Adipose tissue (tissue), 3 donors: ENCODE results near the gene LPCAT1. TPM values are rescaled to one million over a fixed set of nuclear protein-coding genes. Genes with fewer than 3 reads are reported as not detected.

Experiments
- H3K27ac ChIP-seq: one replicate; pipeline ENCODE4 v1.5.1; 2013; ENCODE audit warnings: low read depth, low read length
- whole genome bisulfite sequencing, 3 donors: extraction: QIAGEN DNeasy Blood & Tissue Kit; methylation state at CpG; one replicate each; pipeline ENCODE4 v1.1.7; 2013; 5-methylcytosine and 5-hydroxymethylcytosine counted together
- polyA plus RNA-seq, 3 donors: library from polyadenylated mRNA; stranded (reverse); fragments of 200-250 nt; gene quantifications; one replicate each; pipeline ENCODE4 v1.2.3, GENCODE V29; 2013
- donor health status: healthy with polysubstance abuse.
- donor health status: Bipolar disorder and iron deficiency.
- donor health status: healthy.

The LPCAT1 gene
- polyA plus RNA-seq, 3 donors: 7.5 to 21.7 (median 21.0) TPM

DNA sequence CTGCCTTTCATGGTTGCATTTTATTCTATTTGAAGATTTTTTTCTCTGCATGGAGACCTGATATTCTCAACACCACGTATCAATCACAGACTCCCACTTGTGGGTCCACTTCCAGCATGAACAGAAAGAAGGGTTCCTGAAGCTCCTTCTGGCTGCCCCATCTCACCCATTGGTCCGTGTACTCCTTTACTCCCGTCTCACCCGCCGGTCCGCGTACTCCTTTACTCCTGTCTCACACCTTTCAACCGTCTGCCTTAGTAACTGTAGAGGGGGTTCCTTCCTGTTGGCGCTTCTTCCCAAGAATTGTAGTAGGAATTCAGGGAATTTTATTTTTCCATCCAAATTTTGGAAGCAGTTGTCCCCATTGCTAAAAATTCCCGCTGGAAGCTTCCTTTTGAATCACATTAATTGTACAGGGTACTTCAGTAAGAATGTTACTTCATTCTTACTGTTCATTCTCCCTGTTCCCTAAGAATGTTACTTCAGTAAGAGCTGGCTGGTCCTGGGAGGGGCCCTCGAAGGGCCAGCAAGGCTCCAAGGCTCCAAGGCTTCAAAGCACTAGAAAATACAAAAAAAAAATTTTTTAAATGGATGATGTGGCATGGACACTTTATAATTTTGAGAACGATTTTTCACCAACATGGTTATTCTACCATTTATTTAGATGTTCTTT, 3.9 kb upstream of the LPCAT1 start:
- 79 to 84% (median 83%) methylated on average over 12 of the region's 12 CpGs for WGBS, 3 donors

DNA sequence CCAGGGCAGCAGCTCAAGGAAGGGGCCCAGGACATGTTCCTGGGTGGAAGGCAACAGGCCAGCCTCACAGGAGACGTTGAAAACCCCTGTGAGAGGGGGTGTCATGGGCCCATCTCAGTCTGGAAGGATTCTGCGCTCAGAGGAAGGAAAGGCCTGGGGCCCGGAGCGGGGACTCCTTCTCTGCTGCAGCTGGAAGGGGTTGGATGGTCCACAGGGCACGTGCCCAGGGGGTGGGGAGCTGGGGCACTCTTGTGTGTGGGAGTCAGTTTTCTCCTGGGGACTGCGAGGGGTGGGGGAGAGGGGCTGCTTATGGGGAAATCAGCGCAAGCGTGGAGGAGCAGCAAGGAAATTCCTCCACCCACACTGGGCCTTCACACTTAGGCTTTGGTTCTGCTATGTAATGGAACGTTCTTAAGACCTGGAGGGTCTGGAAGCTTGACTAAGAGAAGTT, 2.9 kb upstream of the LPCAT1 start:
- 78 to 83% (median 78%) methylated on average over 9 of the region's 9 CpGs for WGBS, 3 donors
- no peak overlapping the region for H3K27ac ChIP-seq

More for the DNA sequence above, 3.9 kb upstream of the LPCAT1 start:
- no peak overlapping the region for H3K27ac ChIP-seq

DNA sequence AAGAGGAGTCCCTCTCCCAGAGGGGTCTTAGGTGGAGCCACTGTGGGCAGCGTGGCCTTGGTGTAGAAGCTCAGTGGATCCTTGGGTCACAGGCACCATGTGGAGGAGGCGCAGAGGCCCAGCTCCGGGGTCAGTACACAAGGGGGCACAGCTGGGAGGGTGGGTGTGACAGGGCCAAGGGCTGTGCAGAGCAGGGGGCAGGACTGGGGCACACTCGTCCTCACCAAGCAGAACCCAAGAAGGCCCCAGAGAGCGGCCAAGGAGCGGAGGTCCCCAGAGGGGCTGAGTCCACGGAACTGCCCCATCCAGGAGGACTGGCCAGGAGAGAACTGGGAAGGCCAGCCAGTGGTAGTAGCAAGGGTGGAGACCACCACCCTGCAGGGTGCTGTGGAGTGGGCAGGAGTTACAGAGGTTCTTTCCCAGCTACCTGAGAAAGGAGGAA, 2.5 kb upstream of the LPCAT1 start:
- 81 to 100% (median 96%) methylated on average over 7 of the region's 7 CpGs for WGBS, 3 donors
- H3K27ac ChIP-seq: no peak overlapping the region

DNA sequence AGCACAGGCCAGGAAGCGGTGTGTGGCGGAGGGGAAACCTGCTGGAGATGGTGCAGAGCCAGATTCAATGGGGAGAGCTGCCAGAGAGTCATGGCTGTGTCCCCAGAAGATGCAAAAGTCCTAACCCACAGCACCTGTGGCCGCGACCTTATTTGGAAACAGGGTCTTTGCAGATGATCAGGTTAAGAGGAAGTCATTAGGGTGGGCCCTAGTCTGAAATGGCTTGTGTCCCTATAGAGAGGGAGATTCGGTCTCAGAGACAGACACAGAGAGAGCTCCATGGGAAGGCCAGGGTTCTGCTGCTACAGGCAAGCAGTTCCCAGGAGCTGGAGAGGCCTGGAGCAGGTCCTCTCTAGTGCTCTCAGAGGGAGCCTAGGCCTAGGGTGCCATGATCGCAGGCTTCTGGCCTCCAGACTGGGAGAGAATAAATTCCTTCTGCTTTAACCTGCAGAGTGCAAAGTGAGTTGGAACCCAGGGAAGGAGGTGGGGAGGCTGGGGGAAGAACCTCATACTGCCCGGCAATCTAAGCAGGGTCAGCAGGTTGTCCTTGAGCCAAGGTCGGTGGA, 1.9 kb upstream of the LPCAT1 start:
- no peak overlapping the region for H3K27ac ChIP-seq
- WGBS, 3 donors: 86 to 94% (median 91%) methylated on average over 8 of the region's 8 CpGs

DNA sequence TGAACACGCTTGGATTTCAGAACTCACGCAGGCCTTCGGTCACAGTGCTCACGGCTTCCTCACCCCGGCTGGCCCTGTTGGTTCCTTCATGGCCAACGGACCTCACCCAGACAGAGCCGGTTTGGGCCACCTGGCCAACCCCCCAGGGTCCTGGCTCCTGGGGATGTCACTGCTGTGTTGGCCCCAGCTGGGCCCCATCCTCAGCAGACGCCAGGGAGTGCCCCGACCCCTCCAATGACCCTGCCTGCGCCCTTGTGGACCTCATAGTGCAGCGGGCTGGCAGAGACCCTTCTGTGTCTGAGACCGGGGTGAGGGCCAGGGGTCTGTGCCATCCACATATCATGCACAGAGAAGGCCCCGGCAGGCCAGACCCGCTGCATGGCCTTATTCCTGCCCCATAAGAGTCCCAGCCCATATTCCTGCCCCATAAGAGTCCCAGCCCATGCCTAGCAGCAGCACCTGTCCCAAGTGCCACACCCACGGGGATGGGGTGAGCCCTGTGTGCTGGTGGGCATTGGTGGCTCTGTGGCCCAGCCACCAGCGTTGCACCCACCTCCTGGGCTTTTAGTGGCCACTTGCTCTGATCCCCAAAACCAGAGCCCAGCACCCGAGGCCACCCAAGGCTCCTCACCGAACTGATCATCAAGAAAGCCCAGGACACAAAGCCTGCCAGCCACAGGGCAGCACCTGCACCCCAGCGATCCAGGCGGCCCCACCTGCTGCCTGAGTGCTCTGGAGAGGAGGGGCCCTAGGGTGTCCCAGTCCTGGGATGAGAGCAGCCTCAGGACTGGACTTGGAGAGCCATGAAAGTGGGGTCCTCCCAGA, 1.3 kb upstream of the LPCAT1 start:
- H3K27ac ChIP-seq: no peak overlapping the region

DNA sequence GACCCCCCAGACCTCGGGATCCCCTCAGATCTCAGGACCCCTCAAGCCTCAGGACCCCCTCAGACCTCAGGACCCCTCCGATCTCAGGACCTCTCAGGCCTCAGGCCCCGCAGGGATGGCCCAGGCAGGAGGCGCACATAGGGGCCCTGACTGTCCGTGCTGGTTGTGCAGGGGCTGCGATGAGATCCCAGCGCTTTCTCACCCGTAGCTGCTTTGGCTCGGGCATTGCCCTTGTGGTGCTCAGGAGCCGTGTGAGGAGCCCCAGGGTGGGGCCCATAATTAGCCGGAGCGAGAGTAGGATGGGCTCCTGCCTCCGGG, 680 bp upstream of the LPCAT1 start:
- H3K27ac ChIP-seq: no peak overlapping the region
- WGBS, 3 donors: 64 to 79% (median 75%) methylated on average over 13 of the region's 13 CpGs

More for the DNA sequence above, 1.3 kb upstream of the LPCAT1 start:
- 91 to 96% (median 96%) methylated on average over 18 to 20 of the region's 20 CpGs for WGBS, 3 donors

DNA sequence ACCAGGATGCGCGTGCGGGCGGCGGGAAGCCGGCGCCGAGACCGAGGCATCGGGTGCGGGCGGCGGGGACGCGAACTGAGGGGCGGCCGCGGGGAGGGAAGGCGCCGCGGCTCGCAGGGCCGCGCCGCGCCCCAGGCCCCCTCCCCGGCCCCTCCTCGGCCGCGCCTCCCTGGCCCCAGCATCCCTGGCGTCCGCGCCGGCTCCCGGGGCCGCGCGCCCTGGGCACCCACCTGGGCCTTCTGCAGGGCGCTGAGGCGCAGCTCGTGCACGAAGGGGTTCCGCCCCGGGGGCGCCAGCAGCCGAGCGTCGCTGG, 324 bp downstream of the LPCAT1 start:
- WGBS, 3 donors: 0% methylated on average over 15 to 48 of the region's 48 CpGs
- H3K27ac ChIP-seq: no peak overlapping the region

DNA sequence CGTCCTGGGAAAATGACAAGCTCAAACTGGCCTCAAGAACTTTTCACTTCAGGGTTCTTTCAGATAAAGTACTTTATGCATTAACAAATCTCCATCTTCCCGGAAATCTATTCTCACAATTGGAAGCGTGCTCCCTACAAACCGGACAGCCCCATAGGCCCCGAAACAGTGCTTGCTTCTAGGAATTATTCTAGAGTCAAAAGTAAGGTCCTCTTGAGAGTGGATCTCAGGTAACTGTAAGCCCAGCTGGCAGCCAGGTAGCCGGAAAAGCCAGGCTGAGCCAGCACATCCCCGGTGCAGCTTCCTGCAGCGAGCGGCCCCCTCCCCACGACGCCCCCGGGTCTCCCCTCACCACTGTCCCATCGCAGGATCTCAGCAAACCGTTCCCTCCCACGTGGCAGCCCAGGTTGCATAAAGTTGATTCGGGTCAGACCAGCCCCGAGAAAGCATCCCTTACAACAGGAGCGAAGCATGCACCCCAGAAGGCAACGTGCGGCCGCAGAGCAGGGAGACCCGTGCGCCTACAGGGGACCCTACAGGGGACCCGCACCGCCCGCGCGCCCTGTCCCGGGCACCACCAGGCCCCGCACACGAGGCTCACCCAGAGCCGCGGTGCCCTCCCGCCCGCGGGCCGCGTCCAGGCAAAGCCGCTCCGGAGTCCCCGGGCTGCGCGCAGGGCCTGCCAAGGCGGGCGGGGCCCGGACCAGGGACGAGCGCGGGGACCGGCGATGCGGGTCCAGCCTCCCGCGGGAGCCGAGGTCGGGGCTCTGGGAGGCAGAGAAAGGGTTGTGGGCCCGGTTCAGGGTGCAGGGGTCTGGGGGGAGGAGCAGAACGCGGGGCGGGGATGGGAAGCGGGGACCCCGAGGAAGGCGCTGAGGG, 920 bp downstream of the LPCAT1 start:
- WGBS, 3 donors: 3 to 7% (median 6%) methylated on average over 57 to 63 of the region's 63 CpGs
- no peak overlapping the region for H3K27ac ChIP-seq

DNA sequence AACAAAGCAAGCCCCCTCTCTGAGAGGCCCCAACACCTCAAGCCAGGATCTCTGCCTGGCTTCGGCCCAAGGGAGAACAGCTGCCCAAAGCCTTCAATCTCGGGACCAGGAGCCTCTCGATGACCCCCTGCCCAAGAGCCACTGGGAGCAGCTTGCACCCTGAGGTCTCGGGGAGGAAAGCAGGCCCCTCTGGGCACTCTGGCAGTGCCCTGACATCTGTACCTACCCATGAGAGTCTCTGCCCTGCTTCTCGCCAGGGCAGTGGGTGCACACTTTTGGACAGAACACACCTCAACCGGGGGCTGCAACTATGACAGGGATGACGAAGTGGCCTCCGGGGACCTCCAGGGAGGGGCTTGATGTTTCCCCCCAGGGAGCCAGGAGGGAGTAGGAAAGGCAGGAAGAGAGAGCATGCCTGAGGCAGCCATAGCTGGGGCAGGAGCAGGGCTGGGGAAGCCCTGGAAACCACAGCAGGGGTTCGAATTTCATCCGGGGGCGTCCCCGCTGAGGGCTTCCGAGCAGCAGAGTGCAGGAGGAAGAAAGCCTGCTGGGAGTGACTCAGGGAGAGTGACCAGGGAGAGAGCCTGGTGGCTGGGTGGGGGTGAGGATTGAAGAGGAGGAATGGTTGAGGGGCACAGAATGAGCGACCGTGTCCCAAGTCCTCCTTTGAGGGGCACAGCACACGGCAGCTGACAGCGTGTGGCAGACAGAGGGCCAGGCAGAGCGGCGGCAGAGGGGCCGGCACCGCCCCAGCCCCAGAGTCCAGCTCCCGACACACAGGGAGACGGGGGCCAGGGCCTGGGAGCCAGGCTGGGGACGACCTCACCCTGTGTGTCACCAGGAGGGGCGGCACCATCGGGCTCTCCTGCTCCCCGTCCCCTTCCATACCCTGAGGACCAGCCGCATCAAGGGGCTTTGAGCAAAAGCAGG, 1.8 kb downstream of the LPCAT1 start:
- WGBS, 3 donors: 63 to 80% (median 71%) methylated on average over 26 to 28 of the region's 28 CpGs
- H3K27ac ChIP-seq: no peak overlapping the region

DNA sequence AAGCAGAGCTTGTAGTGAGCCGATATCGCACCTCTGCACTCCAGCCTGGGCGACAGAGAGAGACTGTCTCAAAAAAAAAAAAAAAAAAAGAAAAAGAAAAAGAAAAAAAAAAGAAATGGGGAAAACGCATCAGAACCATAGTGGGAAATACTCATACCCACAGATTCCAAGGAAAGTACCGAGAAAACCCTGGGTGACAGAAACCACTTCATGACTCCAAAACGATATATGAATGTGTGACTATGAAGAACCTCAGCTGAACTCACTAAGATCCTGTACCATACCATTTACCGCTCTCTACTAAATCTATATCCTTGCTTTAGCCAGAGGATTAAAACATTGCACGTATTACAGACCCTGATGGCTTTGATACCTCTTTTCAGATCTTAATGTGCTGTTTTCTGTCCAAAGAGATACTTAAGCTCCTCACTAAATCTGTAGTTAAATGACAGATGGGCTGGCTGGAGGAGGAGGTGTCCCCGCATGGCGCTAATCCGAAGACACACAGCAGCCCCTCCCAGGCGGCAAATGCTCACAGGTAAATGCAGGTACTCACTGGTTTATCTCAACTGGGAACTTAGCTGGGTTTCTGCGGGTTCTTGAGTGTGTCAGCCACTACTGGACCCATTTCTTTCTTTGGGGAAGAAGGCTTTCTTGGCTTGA, 2.8 kb downstream of the LPCAT1 start:
- 94 to 96% (median 95%) methylated on average over 12 to 13 of the region's 13 CpGs for WGBS, 3 donors
- no peak overlapping the region for H3K27ac ChIP-seq

DNA sequence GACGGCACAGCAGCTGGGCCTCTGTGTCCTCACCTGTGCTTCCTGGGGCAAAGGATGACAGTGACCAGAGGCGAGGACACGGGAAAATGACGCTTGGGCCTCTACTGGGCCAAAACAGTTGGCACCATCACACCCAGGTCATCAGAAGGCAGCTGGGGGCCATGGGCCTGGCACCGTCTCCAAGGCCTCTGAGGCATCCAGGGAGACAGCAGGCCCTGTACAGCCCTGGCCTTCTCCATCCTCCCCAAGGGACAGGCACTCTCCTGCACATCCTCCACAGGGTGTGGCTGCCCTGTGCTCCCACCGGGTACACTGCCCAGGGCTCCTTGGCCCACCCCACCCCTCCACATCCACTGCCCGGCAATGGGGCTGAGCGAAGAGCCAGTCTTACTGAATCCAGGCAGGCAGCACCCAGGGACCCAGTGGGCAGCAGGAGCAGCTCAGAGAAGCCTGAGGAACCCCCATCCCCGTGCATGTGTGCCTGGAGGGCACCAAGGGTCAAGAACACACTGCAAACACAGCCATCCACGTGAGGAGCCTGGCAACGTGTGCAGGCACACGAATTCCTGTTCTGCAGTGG, 4.0 kb downstream of the LPCAT1 start:
- no peak overlapping the region for H3K27ac ChIP-seq
- 90 to 94% (median 91%) methylated on average over 12 of the region's 12 CpGs for WGBS, 3 donors

DNA sequence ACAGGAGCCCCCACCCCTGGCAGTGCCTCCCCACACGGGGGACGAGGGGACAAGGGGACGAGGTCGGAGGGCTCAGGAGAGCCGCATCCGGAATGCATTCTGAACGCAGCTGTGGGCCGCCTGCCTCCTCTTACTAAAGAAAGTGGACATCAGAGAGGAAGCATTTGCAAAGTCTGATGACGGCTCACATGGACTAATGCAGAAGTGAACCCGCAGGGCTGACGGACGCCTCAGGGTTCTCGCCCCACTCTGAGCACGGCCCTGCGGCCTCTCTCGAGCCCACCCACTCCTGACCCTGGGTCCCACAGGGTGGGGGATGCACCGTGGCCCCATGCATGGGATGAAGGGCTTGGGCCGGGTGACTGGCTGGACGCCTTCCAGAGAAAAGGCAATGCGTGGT, 5.9 kb downstream of the LPCAT1 start:
- H3K27ac ChIP-seq: no peak overlapping the region
- 79 to 90% (median 89%) methylated on average over 20 of the region's 20 CpGs for WGBS, 3 donors

DNA sequence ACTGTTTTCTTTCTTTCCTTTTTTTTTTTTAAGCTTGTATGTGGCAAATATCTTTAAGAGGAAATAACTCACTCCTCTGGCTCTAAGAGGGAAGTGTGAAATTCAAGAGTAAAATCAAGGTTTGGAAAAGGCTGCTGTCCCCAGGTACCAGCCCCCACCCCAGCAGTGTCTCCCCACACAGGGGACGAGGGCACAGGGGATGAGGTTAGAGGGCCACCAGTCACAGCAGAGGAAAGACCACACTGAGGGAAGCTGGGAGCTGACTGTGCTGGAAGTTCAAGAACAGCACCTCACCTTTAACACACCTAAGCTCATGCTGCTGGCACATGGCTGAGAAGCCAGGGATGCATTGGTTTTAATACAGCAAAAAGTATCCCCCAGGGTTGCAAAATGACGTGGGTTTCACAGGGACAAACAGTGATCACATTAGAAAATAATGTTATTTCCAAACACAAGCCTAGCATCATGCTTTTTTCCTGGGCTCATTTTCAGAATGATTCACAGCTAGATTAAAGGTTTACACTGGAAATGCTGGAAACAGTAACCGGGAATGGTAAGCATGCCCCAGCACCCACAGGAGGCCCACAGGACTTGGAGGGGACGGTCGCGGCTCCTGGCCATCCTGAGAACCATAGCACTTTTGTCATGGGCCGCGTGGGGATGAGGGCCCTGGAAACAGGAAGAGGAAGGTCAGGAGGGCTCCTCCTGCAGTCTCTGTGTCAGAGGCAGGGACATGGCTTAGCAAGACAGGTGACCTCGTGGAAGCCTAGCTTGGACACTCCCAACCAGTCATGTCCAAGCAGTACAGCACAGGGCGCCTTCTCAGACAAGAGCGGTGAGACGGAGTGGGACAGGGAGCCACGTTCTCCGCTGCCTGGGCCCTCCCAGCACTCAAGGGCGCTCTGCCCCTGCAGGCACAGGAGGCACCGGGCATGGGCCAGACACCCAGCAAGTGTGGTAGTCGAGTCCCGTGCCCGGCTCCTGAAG, 6.9 kb downstream of the LPCAT1 start:
- WGBS, 3 donors: 79 to 85% (median 83%) methylated on average over 19 of the region's 19 CpGs
- H3K27ac ChIP-seq: no peak overlapping the region

DNA sequence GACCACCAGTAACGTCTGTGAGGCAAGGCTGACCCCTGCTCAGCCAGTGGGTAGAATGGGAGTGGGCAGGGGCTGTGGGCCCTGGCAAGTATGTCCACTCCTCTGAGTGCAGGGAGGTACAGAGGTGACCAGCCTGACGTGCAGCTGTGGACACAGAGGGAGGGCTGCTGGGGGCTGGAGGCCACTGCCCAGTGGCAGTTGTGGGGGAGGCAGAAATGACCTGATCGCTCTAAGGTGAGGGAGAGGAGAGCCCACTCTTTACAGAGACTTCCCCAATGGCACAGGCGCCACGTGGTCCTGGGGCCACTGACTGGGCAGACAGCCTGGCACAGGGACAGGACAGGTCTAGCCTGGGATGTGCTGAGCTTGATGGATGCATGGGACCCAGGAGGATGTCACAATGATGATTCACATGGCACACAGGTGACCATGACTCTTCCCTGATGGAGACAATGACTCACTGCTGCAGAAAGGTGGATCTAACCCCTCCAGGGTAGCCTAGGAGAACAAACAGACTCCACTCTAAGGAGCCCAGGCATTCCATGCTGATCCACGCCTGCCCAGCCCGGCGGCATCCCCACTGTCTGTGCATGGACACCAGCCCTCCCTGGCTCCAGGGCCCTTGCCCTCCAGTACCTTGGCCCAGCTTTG, 7.7 kb downstream of the LPCAT1 start:
- WGBS, 3 donors: 86 to 90% (median 87%) methylated on average over 8 of the region's 8 CpGs
- no peak overlapping the region for H3K27ac ChIP-seq

DNA sequence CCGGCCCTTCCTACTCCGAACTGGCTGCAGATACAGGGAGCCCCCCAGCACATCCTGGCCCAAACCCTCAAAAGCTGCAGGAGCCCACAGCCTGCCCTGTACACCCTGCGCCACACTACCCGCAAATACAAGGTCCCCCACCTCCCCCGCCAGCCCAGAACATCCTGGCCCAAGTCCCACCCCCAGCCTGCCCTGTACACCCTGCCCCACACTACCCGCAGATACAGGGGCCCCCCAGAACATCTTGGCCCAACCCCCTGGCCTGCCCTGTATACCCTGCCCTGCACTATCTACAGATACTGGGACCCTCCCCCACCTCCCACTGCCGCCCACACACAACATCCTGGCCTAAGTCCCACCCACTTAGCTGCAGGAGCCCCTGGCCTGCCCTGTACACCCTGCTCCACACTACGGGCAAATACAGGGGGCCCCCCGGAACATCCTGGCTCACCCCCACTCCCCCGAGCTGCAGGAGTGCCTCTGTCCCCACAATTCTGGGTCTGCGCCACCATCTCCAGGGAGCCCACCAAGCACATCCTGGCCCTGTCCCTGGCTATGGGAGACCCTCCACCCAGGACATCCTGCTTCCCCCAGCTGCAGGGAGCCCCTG, 8.3 kb downstream of the LPCAT1 start:
- WGBS, 3 donors: 81 to 89% (median 85%) methylated on average over 10 to 11 of the region's 11 CpGs
- no peak overlapping the region for H3K27ac ChIP-seq
